NCI-H187 treated with DMSO at 0.1 percent for 48 hours (cell line): ENCODE results near the gene CETN3.
"Not testable (repeated sequence)": the region's sequence is repeated elsewhere in the genome, so short reads cannot be mapped to it uniquely, and the experiment has no call there.

Experiments
- DNase-seq: peaks from one replicate; lab custom pipeline; 2025; lab: John Stamatoyannopoulos, UW

Gene CETN3

DNA sequence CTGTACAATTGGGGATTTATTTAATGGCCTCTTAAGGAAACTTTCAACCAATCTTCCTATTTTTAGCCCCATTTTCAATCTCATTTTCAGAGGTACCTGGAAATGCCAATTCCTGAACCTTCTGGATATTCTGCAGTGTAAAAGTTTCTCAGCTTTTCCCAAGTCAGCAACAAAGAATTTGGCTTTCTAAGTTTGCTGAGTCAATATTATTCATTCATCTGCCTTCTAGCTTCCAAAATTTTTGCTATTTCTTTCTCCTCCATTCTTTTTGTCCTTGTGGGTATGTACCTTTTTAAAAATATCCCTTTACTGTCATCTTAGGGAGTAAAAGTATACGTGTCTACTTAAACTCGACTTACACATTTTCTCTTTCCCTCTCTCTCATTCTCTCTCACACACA is 25.7 kb downstream of the CETN3 start:
- no peak for DNase-seq

DNA sequence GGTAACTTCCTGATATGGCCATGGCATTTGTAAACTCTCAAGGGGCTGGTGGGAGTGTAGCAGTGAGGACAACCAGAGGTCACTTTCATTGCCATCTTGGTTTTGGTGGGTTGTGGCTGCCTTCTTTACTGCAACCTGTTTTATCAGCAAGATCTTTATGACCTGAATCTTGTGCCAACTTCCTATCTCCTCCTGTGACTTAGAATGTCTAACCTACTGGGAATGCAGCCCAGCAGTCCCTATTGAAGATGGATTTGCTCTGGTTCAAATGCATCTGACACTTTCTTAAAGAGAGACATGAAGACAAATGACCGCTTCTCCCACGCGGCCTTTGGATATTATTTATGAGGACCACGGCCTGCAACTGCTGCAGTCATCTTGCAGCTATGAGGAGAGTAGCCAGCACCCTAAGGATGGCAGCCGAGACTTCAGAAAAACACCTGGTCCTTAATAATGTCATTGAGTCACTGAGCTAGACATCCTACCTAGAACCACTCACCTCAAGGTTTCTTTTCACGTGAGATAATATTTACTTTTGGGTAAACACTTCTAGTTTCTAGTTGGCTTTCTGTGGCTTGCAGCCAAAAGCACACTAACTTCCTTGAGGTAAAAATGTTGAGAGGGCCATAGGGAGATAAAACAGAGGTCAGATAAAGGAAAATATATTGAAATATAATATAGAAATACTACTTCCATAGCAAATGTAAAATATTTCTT is 28.2 kb downstream of the CETN3 start:
- DNase-seq, result no peak

DNA sequence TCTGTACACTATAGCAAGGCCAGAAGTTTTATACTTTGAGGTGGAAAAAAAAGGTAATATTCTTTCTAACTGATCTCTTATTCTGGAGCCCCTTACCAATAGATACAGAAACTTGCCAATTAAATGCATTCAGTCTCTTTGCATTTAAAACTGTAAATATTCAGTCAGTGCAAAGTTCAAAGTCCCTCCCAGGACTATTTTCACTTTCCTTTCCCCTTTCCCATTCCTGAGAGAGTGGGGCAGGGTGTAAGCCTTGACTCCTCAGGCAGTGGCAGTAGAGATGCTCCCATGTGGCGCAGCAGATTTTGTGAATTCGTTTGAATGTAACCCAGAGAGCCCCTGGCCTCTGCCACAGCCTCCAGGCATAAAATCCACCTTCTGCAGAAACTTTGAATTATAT is 29.9 kb downstream of the CETN3 start:
- no peak for DNase-seq

DNA sequence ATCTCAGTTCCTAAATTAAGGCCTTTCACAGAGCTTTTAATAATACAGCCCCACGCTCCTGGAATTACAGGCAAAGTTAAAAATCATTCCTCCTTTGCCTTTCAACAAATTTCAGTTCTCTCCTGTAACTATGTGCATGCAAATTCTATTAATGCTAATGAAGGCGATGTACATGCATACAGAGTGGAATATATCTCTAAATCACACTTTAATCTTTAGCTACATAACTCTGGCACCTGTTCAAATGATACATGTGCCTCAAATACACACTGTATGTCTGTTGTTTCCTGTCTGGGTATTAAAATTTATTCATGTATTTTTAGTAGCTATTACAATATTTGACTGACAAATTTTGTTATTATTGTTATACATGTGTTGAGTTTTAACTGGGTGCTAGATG is 30.8 kb downstream of the CETN3 start:
- DNase-seq, result no peak

DNA sequence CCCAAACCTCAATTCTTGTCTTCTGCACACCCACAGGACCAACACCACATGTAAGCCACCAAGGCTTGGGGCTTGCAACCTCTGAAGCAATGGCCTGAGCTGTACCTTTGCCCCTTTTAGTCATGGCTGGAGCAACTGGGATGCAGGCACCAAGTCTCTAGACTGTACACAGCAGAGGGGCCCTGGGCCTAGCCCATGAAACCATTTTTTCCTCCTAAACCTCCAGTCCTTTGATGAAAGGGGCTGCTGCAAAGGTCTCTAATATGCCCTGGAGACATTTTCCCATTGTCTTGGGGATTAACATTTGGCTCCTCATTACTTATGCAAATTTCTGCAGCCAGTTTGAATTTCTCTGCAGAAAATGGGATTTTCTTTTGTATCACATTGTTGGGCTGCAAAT is 38.3 kb downstream of the CETN3 start:
- DNase-seq, result not testable (repeated sequence)

DNA sequence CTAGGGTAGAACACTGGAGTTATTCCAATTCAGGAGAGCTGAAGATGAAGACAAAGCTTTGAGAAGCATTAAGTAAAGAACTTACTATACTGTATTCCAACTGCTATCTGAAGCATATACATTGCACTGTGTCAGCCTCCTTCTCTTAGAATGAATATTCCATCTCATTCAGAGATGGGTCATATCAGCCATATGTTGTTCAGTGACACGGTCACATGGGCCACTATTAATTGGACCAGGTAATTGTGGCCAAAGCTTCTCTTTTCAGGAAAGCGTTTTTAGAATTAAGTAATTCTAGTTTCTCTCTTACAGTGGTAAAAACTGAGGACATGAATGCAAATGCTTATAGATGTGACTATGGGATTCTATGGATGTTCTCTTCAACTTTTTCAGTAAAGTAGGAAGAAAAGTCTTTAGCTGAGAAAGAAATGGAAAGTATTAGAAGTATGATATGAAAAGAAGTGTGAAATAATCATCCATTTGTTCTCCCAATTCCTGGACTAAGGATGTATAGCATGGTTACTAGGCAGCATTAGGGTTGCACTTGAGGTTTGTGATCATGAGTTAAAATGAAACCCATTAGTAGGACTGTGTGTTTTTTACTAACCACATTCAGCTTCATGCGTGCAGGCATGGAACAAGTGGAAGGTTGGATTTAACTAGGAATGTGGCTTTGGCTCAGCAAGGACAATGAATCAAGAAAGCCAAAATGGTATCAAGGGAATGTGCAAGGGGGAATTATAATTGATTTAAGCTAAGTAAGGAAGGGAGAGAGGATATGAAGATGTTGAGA is 40.9 kb downstream of the CETN3 start:
- no peak for DNase-seq

DNA sequence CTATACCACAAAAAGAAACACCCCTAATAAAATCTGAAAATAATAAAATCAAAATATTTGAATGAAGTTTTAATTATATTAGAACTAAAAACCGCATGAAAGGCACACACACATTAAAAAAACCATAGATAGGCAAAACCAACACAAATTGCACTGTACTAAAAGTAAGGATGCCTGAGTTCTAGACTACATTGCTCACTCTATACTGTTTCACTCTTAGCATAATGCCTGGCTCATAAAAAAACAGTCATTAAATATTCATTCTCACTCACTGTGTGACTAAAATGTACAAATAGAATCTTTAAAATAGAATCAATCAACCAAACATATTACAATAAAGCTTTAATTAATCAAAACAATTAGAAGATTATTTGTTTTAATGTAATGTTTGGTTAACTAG is 41.7 kb downstream of the CETN3 start:
- DNase-seq, result no peak

DNA sequence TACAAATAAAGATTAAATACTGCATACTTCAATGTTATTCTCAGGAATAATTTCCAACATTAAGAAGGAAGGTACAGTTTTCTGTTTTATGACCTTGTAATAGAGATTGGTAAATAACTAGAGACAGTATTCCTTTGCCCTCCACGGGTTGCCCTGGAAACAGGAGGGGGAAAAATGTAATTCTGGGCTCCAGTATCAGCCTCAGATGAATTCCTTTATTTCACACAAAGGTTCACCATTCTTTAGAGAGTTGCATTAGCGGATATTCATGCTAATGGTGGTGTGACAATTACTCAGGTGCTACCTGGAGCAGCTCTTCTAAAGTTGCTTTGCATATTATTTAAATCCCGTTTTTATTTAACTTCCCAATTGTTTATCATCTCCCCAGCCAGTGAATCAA is 42.6 kb downstream of the CETN3 start:
- DNase-seq, result no peak

DNA sequence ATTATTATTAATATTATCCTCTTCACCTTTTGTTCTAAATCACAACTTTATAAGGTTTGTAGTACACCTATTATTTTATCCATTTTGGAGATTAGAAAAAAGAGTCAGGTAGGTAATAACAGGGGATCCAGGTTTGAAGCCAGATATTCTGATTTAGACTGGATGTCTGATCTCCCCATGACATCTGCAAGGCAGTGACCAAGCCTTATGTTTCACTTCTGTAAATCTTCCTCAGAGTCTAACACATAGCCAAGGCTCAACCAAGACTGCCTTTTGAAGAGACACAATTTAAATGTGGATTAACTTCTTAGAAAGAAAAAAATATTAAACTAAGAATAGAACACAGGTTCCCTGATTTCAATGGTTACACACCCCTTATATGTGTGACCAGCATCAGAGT is 44.2 kb downstream of the CETN3 start:
- DNase-seq, result no peak

DNA sequence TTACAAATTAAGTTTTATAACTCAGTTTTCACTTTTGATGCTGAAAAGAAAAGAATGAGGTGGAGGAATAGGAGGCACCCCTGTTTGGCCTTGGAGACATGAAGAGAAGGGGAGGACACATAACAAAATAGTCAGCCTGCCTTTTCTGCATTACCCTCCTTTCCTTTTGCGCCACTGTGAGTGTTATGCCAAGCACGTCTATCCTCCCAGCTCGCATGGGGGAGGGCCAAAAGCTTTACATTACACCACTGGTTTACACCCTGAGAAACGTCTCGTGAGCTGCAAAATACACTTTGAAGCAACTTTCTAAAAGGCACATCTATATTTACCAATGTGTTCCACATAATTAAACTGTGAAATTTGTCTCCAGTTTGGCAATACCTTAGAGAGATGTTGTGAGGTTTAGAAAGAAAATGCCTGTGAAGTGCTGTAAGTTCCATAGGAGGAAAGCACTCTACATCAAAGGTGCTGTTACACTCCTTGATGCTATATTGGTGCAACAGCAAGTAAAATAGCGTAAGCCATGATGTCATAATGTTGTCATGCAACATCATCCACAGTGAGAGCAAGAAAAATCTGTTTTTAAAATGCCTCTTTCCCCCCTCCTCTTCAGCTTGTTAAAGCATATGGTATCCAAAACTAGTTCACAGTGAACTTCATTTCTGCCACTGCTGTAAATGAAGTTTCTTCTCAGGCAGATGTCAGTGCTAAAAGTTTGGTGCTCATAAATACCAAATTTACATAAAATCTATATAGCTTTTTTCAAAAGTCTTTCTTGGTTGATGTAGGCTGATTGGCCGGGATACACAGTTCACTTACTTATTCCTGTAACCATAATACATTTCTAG is 50.3 kb downstream of the CETN3 start:
- no peak for DNase-seq

DNA sequence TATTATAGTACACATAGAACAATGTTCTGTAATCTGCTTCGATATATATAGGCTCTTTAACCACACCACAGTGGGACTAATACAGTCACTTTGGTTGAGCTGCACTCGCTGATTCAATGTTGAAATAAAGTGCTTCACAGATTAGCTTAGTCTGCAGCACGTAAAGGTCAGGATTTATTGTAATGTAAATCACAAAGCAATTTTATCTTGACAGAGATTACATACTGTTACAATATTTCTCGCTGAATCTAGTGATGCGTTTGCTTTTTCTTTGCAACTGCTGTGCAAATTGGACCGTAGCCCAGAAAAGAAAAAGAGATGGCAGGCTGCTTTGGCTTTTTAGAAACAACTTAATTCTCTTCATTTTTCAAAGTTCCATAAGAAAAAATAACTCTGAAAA is 52.9 kb downstream of the CETN3 start:
- DNase-seq, result no peak

DNA sequence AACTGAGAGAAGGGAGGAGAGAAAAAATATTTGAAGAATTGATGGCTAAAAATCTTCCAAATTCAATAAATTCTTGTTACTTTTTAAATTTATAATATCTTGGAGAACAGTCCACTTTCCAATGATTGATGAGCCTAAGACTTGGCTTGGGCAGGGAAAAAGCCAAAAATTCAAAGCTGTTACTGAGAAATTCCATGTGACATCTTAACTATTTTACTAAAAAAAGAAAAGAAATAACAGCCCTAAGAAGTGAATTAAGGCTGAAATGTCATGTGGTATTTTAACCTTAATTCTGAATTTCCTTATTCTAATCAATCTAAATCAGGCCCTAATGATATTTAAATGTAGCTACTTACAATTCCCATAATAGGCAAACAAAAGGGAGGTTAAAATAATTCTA is 53.4 kb downstream of the CETN3 start:
- DNase-seq, result no peak

DNA sequence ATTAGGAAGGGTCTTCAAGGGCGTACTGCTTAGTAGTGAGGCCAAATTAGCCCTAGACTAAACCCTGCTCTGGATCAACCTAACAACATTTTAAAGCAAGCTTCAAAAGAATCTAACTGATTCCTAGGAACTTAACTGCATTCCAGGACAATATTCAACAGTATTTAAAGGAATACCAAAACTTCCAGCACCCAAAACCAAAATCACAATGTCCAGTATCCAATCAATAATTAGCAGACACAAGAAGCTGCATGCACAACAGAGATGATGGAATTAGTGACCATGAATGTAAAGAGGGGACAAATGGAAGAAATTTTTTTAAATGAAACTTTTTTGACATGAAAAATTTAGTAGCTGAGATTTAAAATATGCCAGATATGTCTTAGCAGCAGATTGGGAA is 53.9 kb downstream of the CETN3 start:
- DNase-seq, result no peak

DNA sequence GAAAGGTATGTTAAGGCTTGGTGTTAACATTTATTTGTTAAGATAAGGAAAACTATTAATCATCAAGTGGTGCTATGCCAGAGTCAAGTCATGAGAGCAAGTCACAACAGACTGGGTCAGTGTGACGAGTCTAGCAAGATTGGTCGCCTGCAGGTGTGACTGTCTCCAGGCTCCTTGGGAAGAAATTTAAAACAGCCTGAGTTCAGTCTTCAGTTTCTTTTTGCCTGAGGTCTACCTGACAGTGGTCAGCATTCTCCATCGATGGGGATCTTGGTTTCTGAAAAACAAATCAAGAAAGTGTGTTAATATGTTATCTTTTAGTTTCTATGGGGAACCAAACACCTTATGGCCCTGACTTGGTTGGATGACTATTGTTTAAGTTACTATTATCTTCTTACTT is 56.3 kb downstream of the CETN3 start:
- no peak for DNase-seq

DNA sequence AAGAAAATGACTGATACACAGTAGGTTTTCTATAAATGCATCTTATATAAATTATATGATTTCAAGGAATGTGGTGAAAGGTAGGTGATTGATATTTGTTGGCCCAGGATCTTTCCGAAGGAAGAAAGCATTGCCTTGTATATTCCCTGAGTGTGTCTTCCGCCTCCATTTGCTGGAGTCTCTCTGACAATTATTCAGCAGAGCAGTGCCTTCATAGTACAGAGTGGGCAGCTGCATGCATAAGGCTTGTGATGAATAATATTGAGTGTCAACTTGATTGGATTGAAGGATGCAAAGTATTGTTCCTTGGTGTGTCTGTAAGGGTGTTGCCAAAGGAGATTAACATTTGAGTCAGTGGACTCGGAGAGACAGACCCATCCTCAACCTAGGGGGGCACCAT is 58.5 kb downstream of the CETN3 start:
- no peak for DNase-seq

DNA sequence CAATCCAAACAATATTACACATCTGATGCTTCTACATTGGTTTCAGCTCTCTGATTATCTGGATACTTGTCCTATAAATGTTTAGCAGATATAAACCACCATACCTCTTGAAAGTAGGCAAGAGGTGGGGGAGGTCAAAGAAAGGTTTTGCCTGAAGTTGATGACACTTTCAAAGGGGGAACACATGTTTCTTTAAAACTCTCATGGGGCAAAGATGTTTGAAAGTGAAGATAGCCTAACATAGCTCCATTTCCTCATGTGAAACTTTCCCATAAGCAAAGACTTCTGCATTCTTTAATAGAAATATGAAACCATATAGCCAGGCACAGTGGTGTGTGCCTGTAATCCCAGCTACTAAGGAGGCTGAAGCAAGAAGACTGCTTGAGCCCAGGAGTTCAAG is 62.1 kb downstream of the CETN3 start:
- no peak for DNase-seq

DNA sequence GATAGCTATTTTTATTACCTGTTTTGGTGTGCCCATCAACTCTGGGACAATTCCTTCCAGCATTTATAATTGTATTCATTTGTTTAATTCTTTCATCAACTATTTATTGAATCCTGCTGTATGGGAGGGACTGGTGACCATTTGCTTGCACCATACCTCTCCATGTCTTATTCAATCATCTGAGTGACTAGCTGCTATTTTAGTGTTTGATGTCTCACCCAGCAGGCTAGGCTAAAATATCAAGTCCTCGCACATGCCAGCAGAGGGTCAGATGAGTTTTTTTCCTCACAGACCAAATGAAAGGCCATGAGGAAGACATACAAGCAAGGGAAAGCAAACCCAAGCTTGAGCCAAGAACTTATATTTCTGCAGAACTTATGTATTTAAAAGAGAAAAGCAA is 63.9 kb downstream of the CETN3 start:
- DNase-seq, result no peak

DNA sequence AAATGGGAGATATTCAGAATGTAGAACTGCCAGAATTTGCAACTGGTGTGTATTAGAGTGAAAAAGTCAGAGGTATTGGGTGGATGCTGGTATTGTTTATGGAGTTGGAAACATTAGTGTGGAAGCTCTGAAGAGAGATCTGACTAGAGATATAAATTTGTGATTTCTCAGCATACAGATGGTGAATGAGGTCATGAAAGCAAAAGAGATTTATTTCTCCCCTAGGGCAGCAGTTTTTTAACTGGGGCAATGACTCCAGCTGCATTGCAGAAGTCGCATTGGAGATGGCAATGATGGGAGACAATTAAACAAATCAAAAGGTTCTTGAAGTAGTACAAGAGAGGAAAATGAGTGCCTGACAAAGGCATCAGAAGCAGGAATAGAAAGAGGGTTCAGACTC is 64.9 kb downstream of the CETN3 start:
- DNase-seq, result no peak

DNA sequence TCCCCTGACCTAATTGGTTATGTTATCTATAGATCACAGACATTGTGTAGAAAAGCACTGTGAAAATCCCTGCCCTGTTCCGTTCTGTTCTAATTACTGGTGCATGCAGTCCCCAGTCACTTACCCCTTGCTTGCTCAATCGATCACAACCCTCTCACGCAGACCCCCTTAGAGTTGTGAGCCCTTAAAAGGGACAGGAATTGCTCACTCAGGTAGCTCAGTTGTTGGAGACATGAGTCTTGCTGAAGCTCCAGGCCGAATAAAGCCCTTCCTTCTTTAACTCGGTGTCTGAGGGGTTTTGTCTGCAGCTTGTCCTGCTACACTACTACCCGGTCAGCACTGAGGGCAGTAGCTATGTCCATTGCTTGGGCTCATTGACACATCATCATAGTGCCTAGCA is 65.8 kb downstream of the CETN3 start:
- not testable (repeated sequence) for DNase-seq

DNA sequence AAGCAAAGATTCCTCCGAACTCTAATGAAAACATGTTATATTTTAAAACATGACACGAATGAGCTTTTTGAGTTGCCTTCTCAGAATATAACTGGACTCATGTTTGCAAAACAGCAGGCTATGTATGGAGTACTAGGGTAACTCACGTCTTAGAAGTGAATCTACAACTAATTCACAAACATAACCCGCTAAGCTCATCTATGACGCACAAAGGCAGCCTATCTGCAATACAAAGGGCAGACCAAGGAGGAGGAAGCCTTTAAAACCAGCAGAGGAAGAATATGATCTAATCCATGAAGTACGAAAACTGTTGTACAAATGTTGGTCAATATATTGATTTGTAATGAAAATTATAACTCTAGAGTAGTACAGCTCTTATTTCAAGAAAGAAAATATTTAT is 67.0 kb downstream of the CETN3 start:
- no peak for DNase-seq
